SU-DHL-6 (cell line): ENCODE results near the gene INMT.

Experiments used
- EZH2phosphoT487 ChIP-seq: fragments of 200-600 bp; sonication (generic), shearing (Covaris generic); conservative IDR thresholded peaks from 2 replicates; pipeline ENCODE4 v1.6.1; 2018; ENCODE audit warnings: mild to moderate bottlenecking, antibody characterized with exemption, low read length, moderate library complexity, mixed read lengths
- TF ChIP-seq, protein P1 (sequence below): fragments of 200-600 bp; sonication (generic); IDR thresholded peaks from one replicate; pipeline ENCODE4 v1.5.1; 2017; ENCODE audit warnings: antibody characterized with exemption, mild to moderate bottlenecking, low read length, moderate library complexity; ENCODE audit not compliant: insufficient read depth, poor library complexity, severe bottlenecking

GRCh38 chr7:30733691-30734090 lies 18.2 kb upstream of the INMT start:
- TF ChIP-seq, protein P1, sequence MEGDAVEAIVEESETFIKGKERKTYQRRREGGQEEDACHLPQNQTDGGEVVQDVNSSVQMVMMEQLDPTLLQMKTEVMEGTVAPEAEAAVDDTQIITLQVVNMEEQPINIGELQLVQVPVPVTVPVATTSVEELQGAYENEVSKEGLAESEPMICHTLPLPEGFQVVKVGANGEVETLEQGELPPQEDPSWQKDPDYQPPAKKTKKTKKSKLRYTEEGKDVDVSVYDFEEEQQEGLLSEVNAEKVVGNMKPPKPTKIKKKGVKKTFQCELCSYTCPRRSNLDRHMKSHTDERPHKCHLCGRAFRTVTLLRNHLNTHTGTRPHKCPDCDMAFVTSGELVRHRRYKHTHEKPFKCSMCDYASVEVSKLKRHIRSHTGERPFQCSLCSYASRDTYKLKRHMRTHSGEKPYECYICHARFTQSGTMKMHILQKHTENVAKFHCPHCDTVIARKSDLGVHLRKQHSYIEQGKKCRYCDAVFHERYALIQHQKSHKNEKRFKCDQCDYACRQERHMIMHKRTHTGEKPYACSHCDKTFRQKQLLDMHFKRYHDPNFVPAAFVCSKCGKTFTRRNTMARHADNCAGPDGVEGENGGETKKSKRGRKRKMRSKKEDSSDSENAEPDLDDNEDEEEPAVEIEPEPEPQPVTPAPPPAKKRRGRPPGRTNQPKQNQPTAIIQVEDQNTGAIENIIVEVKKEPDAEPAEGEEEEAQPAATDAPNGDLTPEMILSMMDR: no peak
- TF ChIP-seq EZH2phosphoT487: no peak
